Trophoblast cell (in vitro differentiated cells and primary cell): Measurements from ENCODE around the gene BGLAP.

Source experiments
- DNase-seq, 2 donors: peaks; one replicate each; pipeline ENCODE4 v3.0.0-alpha.2; 2016
- H2AFZ ChIP-seq: 2 replicates; pipeline ENCODE4 v1.6.1; 2013; ENCODE audit warnings: low read length, moderate library complexity, mild to moderate bottlenecking; ENCODE audit not compliant: insufficient read depth, poor library complexity
- H2AK5ac ChIP-seq: 2 replicates; pipeline ENCODE4 v1.6.1; 2013; ENCODE audit warnings: mild to moderate bottlenecking, low read length
- H2BK120ac ChIP-seq: 2 replicates; pipeline ENCODE4 v1.6.1; 2013; ENCODE audit warnings: low read length, mild to moderate bottlenecking, moderate library complexity; ENCODE audit not compliant: insufficient read depth, poor library complexity
- H2BK12ac ChIP-seq: 2 replicates; pipeline ENCODE4 v1.6.1; 2013; ENCODE audit warnings: mild to moderate bottlenecking, low read length, moderate library complexity
- H2BK5ac ChIP-seq: 2 replicates; pipeline ENCODE4 v1.6.1; 2013; ENCODE audit warnings: low read length, low read depth, moderate library complexity, mild to moderate bottlenecking; ENCODE audit not compliant: poor library complexity
- H3K14ac ChIP-seq: 2 replicates; pipeline ENCODE4 v1.6.1; 2013; ENCODE audit warnings: mild to moderate bottlenecking, low read length
- H3K18ac ChIP-seq: 2 replicates; pipeline ENCODE4 v1.6.1; 2013; ENCODE audit warnings: mild to moderate bottlenecking, low read length
- H3K23ac ChIP-seq: 2 replicates; pipeline ENCODE4 v1.6.1; 2013; ENCODE audit warnings: low read length
- H3K27ac ChIP-seq: 2 replicates; pipeline ENCODE4 v1.5.1; 2013; ENCODE audit warnings: low read depth, mild to moderate bottlenecking, inconsistent platforms, low read length, moderate library complexity
- H3K27me3 ChIP-seq: 2 replicates; pipeline ENCODE4 v1.6.1; 2013; ENCODE audit warnings: inconsistent platforms, mild to moderate bottlenecking, low read length, moderate library complexity; ENCODE audit not compliant: insufficient read depth
- H3K36me3 ChIP-seq, 2 experiments: 1 replicate in 1 of 2; 2 replicates in 1 of 2; pipeline ENCODE4 v1.6.1; 2013; ENCODE audit warnings: low read length in 2 of 2, mild to moderate bottlenecking in 2 of 2, moderate library complexity in 1 of 2; ENCODE audit not compliant: insufficient read depth in 2 of 2, control insufficient read depth in 1 of 2
- H3K4ac ChIP-seq: 2 replicates; pipeline ENCODE4 v1.6.1; 2013; ENCODE audit warnings: low read depth, mild to moderate bottlenecking, low read length, moderate library complexity
- H3K4me1 ChIP-seq, 2 experiments: 1 replicate in 1 of 2; 2 replicates in 1 of 2; pipeline ENCODE4 v1.6.1; 2013; ENCODE audit warnings: low read length in 2 of 2, mild to moderate bottlenecking in 2 of 2, moderate library complexity in 1 of 2; ENCODE audit not compliant: insufficient read depth in 2 of 2, control insufficient read depth in 1 of 2
- H3K4me2 ChIP-seq: 2 replicates; pipeline ENCODE4 v1.6.1; 2013; ENCODE audit warnings: inconsistent platforms, mild to moderate bottlenecking, low read length, moderate library complexity
- H3K4me3 ChIP-seq: 2 replicates; pipeline ENCODE4 v1.5.1; 2013; ENCODE audit warnings: mild to moderate bottlenecking, low read depth, low read length, inconsistent platforms
- H3K79me1 ChIP-seq: one replicate; pipeline ENCODE4 v1.6.1; 2013; ENCODE audit warnings: low read length
- H3K79me2 ChIP-seq: 2 replicates; pipeline ENCODE4 v1.6.1; 2013; ENCODE audit warnings: low read length, mild to moderate bottlenecking; ENCODE audit not compliant: control insufficient read depth, insufficient read depth, poor library complexity
- H3K9ac ChIP-seq: 2 replicates; pipeline ENCODE4 v1.6.1; 2013; ENCODE audit warnings: mild to moderate bottlenecking, low read length
- H3K9me3 ChIP-seq: 2 replicates; pipeline ENCODE4 v1.6.1; 2013; ENCODE audit warnings: low read depth, mild to moderate bottlenecking, control low read depth, inconsistent platforms, low read length; ENCODE audit not compliant: insufficient read depth
- H4K12ac ChIP-seq: 2 replicates; pipeline ENCODE4 v1.6.1; 2013; ENCODE audit warnings: low read depth, mild to moderate bottlenecking, low read length, moderate library complexity
- H4K8ac ChIP-seq: 2 replicates; pipeline ENCODE4 v1.6.1; 2013; ENCODE audit warnings: low read depth, mild to moderate bottlenecking, low read length, moderate library complexity
- H4K91ac ChIP-seq: one replicate; pipeline ENCODE4 v1.6.1; 2013; ENCODE audit warnings: low read depth, mild to moderate bottlenecking, low read length, moderate library complexity
- WGBS: extraction: QIAGEN DNeasy Blood & Tissue Kit; methylation state at CpG from one replicate; pipeline ENCODE4 v1.1.7; 2013; ENCODE audit warnings: missing lambda C conversion rate; ENCODE audit not compliant: insufficient read length, insufficient coverage; ENCODE audit errors: extremely low coverage; 5-methylcytosine and 5-hydroxymethylcytosine counted together

The BGLAP gene

GRCh38 chr1:156203331-156203730, 38.7 kb upstream of the BGLAP start:
- no peak overlapping the region for H3K14ac ChIP-seq

GRCh38 chr1:156204686-156205085, 37.3 kb upstream of the BGLAP start:
- no peak overlapping the region for H3K14ac ChIP-seq
- H2BK12ac ChIP-seq = no peak overlapping the region
- H2BK120ac ChIP-seq = no peak overlapping the region
- no peak overlapping the region for H3K27ac ChIP-seq
- no peak overlapping the region for H4K91ac ChIP-seq
- DNase-seq = no peak
- no peak overlapping the region for H2AFZ ChIP-seq
- H3K18ac ChIP-seq = no peak overlapping the region
- H3K79me2 ChIP-seq = no peaks in the 10 kb centered on the region
- H3K9me3 ChIP-seq = no peaks in the 10 kb centered on the region
- no CpG with 5 or more reads among the region's 3 CpGs for WGBS
- no peak overlapping the region for H3K4ac ChIP-seq
- H3K4me1 ChIP-seq = no peaks in the 10 kb centered on the region
- H4K12ac ChIP-seq = no peak overlapping the region
- H3K27me3 ChIP-seq = no peaks in the 10 kb centered on the region
- H4K8ac ChIP-seq = no peak overlapping the region
- H2AK5ac ChIP-seq = no peak overlapping the region
- H3K36me3 ChIP-seq = peaks cover 15 to 25% of the 10 kb centered on the region in 2 experiments
- no peaks in the 10 kb centered on the region for H3K79me1 ChIP-seq
- H3K4me2 ChIP-seq = no peak overlapping the region
- H3K23ac ChIP-seq = no peak overlapping the region
- no peak overlapping the region for H3K9ac ChIP-seq
- no peak overlapping the region for H2BK5ac ChIP-seq
- H3K4me3 ChIP-seq = no peak overlapping the region

More at GRCh38 chr1:156203331-156203730, 38.7 kb upstream of the BGLAP start:
- no peak overlapping the region for H2BK12ac ChIP-seq
- no peak overlapping the region for H3K4ac ChIP-seq
- H4K12ac ChIP-seq = no peak overlapping the region
- H3K18ac ChIP-seq = no peak overlapping the region
- no peaks in the 10 kb centered on the region for H3K9me3 ChIP-seq
- no peaks in the 10 kb centered on the region for H3K27me3 ChIP-seq
- no peaks in the 10 kb centered on the region for H3K79me2 ChIP-seq
- H3K23ac ChIP-seq = no peak overlapping the region
- H3K4me3 ChIP-seq = no peak overlapping the region
- H3K79me1 ChIP-seq = no peaks in the 10 kb centered on the region
- H2BK120ac ChIP-seq = no peak overlapping the region
- no peak overlapping the region for H2BK5ac ChIP-seq
- H3K4me2 ChIP-seq = no peak overlapping the region
- H4K91ac ChIP-seq = no peak overlapping the region
- H3K27ac ChIP-seq = no peak overlapping the region
- H3K4me1 ChIP-seq = no peaks in the 10 kb centered on the region
- peaks cover 19 to 31% of the 10 kb centered on the region in 2 experiments for H3K36me3 ChIP-seq
- no peak overlapping the region for H4K8ac ChIP-seq
- H2AK5ac ChIP-seq = no peak overlapping the region
- peak in 1 of 2 donors; percentile 61 for DNase-seq
- no peak overlapping the region for H2AFZ ChIP-seq
- H3K9ac ChIP-seq = no peak overlapping the region

- H4K91ac ChIP-seq = no peak overlapping the region
- H2AK5ac ChIP-seq = no peak overlapping the region
- no peak overlapping the region for H2AFZ ChIP-seq
- no peak overlapping the region for H2BK120ac ChIP-seq
- H3K14ac ChIP-seq = no peak overlapping the region
- H2BK12ac ChIP-seq = no peak overlapping the region
- peaks cover 2% of the 10 kb centered on the region for H3K9me3 ChIP-seq
- H3K23ac ChIP-seq = no peak overlapping the region
- no peak overlapping the region for H3K18ac ChIP-seq
- H3K4me3 ChIP-seq = no peak overlapping the region
- H3K27me3 ChIP-seq = no peaks in the 10 kb centered on the region
- H3K27ac ChIP-seq = no peak overlapping the region
- peaks cover 0 to 6% of the 10 kb centered on the region in 2 experiments for H3K4me1 ChIP-seq
- H3K9ac ChIP-seq = no peak overlapping the region
- no peak overlapping the region for H4K8ac ChIP-seq
- H4K12ac ChIP-seq = no peak overlapping the region
- no peak overlapping the region for H3K4me2 ChIP-seq
- no peak overlapping the region for H2BK5ac ChIP-seq
- H3K4ac ChIP-seq = no peak overlapping the region
- H3K79me2 ChIP-seq = peaks cover 1% of the 10 kb centered on the region
- peaks cover 18 to 22% of the 10 kb centered on the region in 2 experiments for H3K36me3 ChIP-seq
- DNase-seq = no peak
- WGBS = no CpG with 5 or more reads among the region's 3 CpGs
- peaks cover 2% of the 10 kb centered on the region for H3K79me1 ChIP-seq
Observed at GRCh38 chr1:156211243-156211642, 30.7 kb upstream of the BGLAP start.

- H3K4me3 ChIP-seq = no peak overlapping the region
- H3K36me3 ChIP-seq = peaks cover 15 to 17% of the 10 kb centered on the region in 2 experiments
- no peak overlapping the region for H3K23ac ChIP-seq
- no CpG with 5 or more reads among the region's 9 CpGs for WGBS
- peaks cover 1% of the 10 kb centered on the region for H3K79me2 ChIP-seq
- H2AFZ ChIP-seq = no peak overlapping the region
- no peak overlapping the region for H3K9ac ChIP-seq
- H2BK12ac ChIP-seq = peak overlapping the region; percentile 76
- DNase-seq = no peak
- H3K4me2 ChIP-seq = peak overlapping the region; percentile 60
- H2BK120ac ChIP-seq = no peak overlapping the region
- peak overlapping the region; percentile 87 for H4K12ac ChIP-seq
- no peak overlapping the region for H3K27ac ChIP-seq
- peaks cover 2% of the 10 kb centered on the region for H3K9me3 ChIP-seq
- no peaks in the 10 kb centered on the region for H3K27me3 ChIP-seq
- peaks cover 0 to 6% of the 10 kb centered on the region in 2 experiments for H3K4me1 ChIP-seq
- no peak overlapping the region for H3K18ac ChIP-seq
- H2BK5ac ChIP-seq = no peak overlapping the region
- H3K79me1 ChIP-seq = peaks cover 2% of the 10 kb centered on the region
- peak overlapping the region; percentile 61 for H4K91ac ChIP-seq
- no peak overlapping the region for H3K14ac ChIP-seq
- H3K4ac ChIP-seq = peak overlapping the region; percentile 37
- H2AK5ac ChIP-seq = peak overlapping the region; percentile 89
- peak overlapping the region; percentile 84 for H4K8ac ChIP-seq
Observed at GRCh38 chr1:156212130-156212529, 29.9 kb upstream of the BGLAP start.
